CD4-positive, CD25-positive, alpha-beta regulatory T cell (primary cell): ENCODE data around the gene FKBP4. TPM values are rescaled to one million over a fixed set of nuclear protein-coding genes. Genes with fewer than 3 reads are reported as not detected.

Experiments used
- ATAC-seq, 2 donors: fragments of 150-1000 bp; cut with Tn5 transposase; one replicate each; pipeline ENCODE4 v1.10.0; 2021; ENCODE audit warnings: low read depth in 2 of 2, moderate number of reproducible peaks in 2 of 2, moderate library complexity in 1 of 2
- DNase-seq, 3 donors: peaks; one replicate each; pipeline versions ENCODE4 v3.0.0 to v3.0.0-alpha.2; 2012 to 2022; ENCODE audit warnings: mixed read lengths in 1 of 3
- H3K27ac ChIP-seq: one replicate; pipeline ENCODE4 v1.7.0; 2013; ENCODE audit warnings: mild to moderate bottlenecking, low read length; ENCODE audit not compliant: insufficient read depth, poor library complexity, severe bottlenecking
- H3K27me3 ChIP-seq: one replicate; pipeline ENCODE4 v1.7.0; 2013; ENCODE audit warnings: low read length; ENCODE audit not compliant: control insufficient read depth, insufficient read depth
- H3K36me3 ChIP-seq: one replicate; pipeline ENCODE4 v1.7.0; 2013; ENCODE audit warnings: mild to moderate bottlenecking, low read length, moderate library complexity; ENCODE audit not compliant: control insufficient read depth, insufficient read depth
- H3K4me1 ChIP-seq: 2 replicates; pipeline ENCODE4 v1.7.0; 2013; ENCODE audit warnings: mild to moderate bottlenecking, low read length; ENCODE audit not compliant: insufficient read depth, control insufficient read depth, poor library complexity, severe bottlenecking
- H3K4me3 ChIP-seq: one replicate; pipeline ENCODE4 v1.7.0; 2013; ENCODE audit warnings: low read depth, mild to moderate bottlenecking, low read length, moderate library complexity
- H3K9me3 ChIP-seq, 2 experiments: 1 replicate in 1 of 2; 2 replicates in 1 of 2; pipeline ENCODE4 v1.7.0; 2013; ENCODE audit warnings: low read length in 2 of 2, mild to moderate bottlenecking in 1 of 2, moderate library complexity in 1 of 2; ENCODE audit not compliant: control insufficient read depth in 2 of 2
- H3K27ac Mint-ChIP-seq, 3 donors: one replicate each; pipeline ENCODE4 v1.8.0; 2020 to 2022; ENCODE audit warnings: mild to moderate bottlenecking in 3 of 3, mixed read lengths in 3 of 3, moderate library complexity in 2 of 3
- H3K27me3 Mint-ChIP-seq: one replicate; pipeline ENCODE4 v1.8.0; 2022; ENCODE audit warnings: mild to moderate bottlenecking, mixed read lengths
- H3K36me3 Mint-ChIP-seq: one replicate; pipeline ENCODE4 v1.8.0; 2020; ENCODE audit warnings: mixed read lengths
- H3K4me1 Mint-ChIP-seq, 4 donors: one replicate each; pipeline ENCODE4 v1.8.0; 2020 to 2022; ENCODE audit warnings: mixed read lengths in 4 of 4, mild to moderate bottlenecking in 1 of 4
- H3K4me3 Mint-ChIP-seq, 4 donors: one replicate each; pipeline ENCODE4 v1.8.0; 2020 to 2022; ENCODE audit warnings: mild to moderate bottlenecking in 4 of 4, mixed read lengths in 4 of 4, moderate library complexity in 3 of 4
- H3K9me3 Mint-ChIP-seq, 7 donors: one replicate each; pipeline ENCODE4 v1.8.0; 2020 to 2022; ENCODE audit warnings: mixed read lengths in 7 of 7, mild to moderate bottlenecking in 3 of 7, moderate library complexity in 2 of 7
- polyA plus RNA-seq, 4 donors: library from polyadenylated mRNA; unstranded; fragments of 300-500 nt; fragmentation: Illumina TruSeq; gene quantifications; one replicate each; pipeline ENCODE4 v1.2.3, GENCODE V29; 2021
- total RNA-seq: library from RNA; stranded (reverse); gene quantifications from one replicate; pipeline ENCODE4 v1.2.3, GENCODE V29; 2022

FKBP4 gene
- total and polyA plus RNA-seq, 5 donors from 2014 or later = 22.0 to 46.6 (median 29.3) TPM

GRCh38 chr12:2796187-2796666 is 1.5 kb downstream of the FKBP4 start:
- H3K27ac Mint-ChIP-seq = peak overlapping the region; percentile 91 to 93 (median 93)
- H3K36me3 Mint-ChIP-seq = peaks cover 21% of the 10 kb centered on the region
- ATAC-seq = no peak
- H3K4me1 ChIP-seq = peaks cover 25% of the 10 kb centered on the region
- DNase-seq = no peak
- H3K9me3 Mint-ChIP-seq = no peaks in the 10 kb centered on the region
- peak overlapping the region; percentile 30 for H3K27ac ChIP-seq
- peak overlapping the region; percentile 93 to 97 (median 94) for H3K4me3 Mint-ChIP-seq
- H3K27me3 Mint-ChIP-seq = peaks cover 4% of the 10 kb centered on the region
- peak overlapping the region; percentile 86 for H3K4me3 ChIP-seq
- peaks cover 6 to 27% (median 13%) of the 10 kb centered on the region in 4 donors for H3K4me1 Mint-ChIP-seq
- no peaks in the 10 kb centered on the region for H3K9me3 ChIP-seq
- peaks cover 34% of the 10 kb centered on the region for H3K36me3 ChIP-seq
- no peaks in the 10 kb centered on the region for H3K27me3 ChIP-seq

GRCh38 chr12:2797721-2798418 is 3.1 kb downstream of the FKBP4 start:
- H3K27ac Mint-ChIP-seq = peak overlapping the region in 1 of 3 donors; percentile 62
- H3K36me3 ChIP-seq = peaks cover 47% of the 10 kb centered on the region
- peak overlapping the region; percentile 93 to 97 (median 94) for H3K4me3 Mint-ChIP-seq
- H3K9me3 ChIP-seq = no peaks in the 10 kb centered on the region
- no peak overlapping the region for H3K27ac ChIP-seq
- H3K27me3 ChIP-seq = no peaks in the 10 kb centered on the region
- no peak for ATAC-seq
- H3K9me3 Mint-ChIP-seq = no peaks in the 10 kb centered on the region
- DNase-seq = no peak
- peaks cover 31% of the 10 kb centered on the region for H3K36me3 Mint-ChIP-seq
- H3K4me1 ChIP-seq = peaks cover 25% of the 10 kb centered on the region
- no peak overlapping the region for H3K4me3 ChIP-seq
- H3K27me3 Mint-ChIP-seq = no peaks in the 10 kb centered on the region
- peaks cover 6 to 27% (median 13%) of the 10 kb centered on the region in 4 donors for H3K4me1 Mint-ChIP-seq

GRCh38 chr12:2800046-2800570 is 5.3 kb downstream of the FKBP4 start:
- peaks cover 6 to 23% (median 13%) of the 10 kb centered on the region in 4 donors for H3K4me1 Mint-ChIP-seq
- Histone ChIP-seq H3K36me3 (peaks cover 67% of the 10 kb centered on the region), H3K9me3 (no peaks in the 10 kb centered on the region), H3K27me3 (no peaks in the 10 kb centered on the region), H3K4me1 (peaks cover 16% of the 10 kb centered on the region), H3K27ac (no peak overlapping the region), H3K4me3 (no peak overlapping the region)
- peaks cover 43% of the 10 kb centered on the region for H3K36me3 Mint-ChIP-seq
- no peak overlapping the region for H3K4me3 Mint-ChIP-seq
- H3K9me3 Mint-ChIP-seq = no peaks in the 10 kb centered on the region
- DNase-seq (no peak), ATAC-seq (no peak)
- H3K27me3 Mint-ChIP-seq = no peaks in the 10 kb centered on the region
- peak overlapping the region in 1 of 3 donors; percentile 39 for H3K27ac Mint-ChIP-seq

- no peaks in the 10 kb centered on the region for H3K9me3 ChIP-seq
- H3K27ac ChIP-seq = no peak overlapping the region
- Mint-ChIP-seq H3K36me3 (peaks cover 43% of the 10 kb centered on the region), H3K4me1 (peaks cover 5 to 23% (median 13%) of the 10 kb centered on the region in 4 donors), H3K4me3 (no peak overlapping the region), H3K27me3 (no peaks in the 10 kb centered on the region), H3K9me3 (no peaks in the 10 kb centered on the region), H3K27ac (no peak overlapping the region)
- DNase-seq (no peak), ATAC-seq (no peak)
- no peak overlapping the region for H3K4me3 ChIP-seq
- no peaks in the 10 kb centered on the region for H3K27me3 ChIP-seq
- peaks cover 73% of the 10 kb centered on the region for H3K36me3 ChIP-seq
- peaks cover 10% of the 10 kb centered on the region for H3K4me1 ChIP-seq
Observed at GRCh38 chr12:2801044-2801783, 6.4 kb downstream of the FKBP4 start.

- peaks cover 61% of the 10 kb centered on the region for H3K36me3 ChIP-seq
- H3K36me3 Mint-ChIP-seq = peaks cover 41% of the 10 kb centered on the region
- no peak overlapping the region for H3K27ac ChIP-seq
- ATAC-seq (no peak), DNase-seq (no peak)
- H3K4me1 Mint-ChIP-seq = peaks cover 0 to 6% (median 4%) of the 10 kb centered on the region in 4 donors
- H3K9me3 ChIP-seq = no peaks in the 10 kb centered on the region
- H3K4me3 ChIP-seq = no peak overlapping the region
- no peaks in the 10 kb centered on the region for H3K4me1 ChIP-seq
- peak overlapping the region in 2 of 3 donors; percentile 31 to 79 for H3K27ac Mint-ChIP-seq
- H3K9me3 Mint-ChIP-seq = no peaks in the 10 kb centered on the region
- no peaks in the 10 kb centered on the region for H3K27me3 Mint-ChIP-seq
- no peak overlapping the region for H3K4me3 Mint-ChIP-seq
- H3K27me3 ChIP-seq = no peaks in the 10 kb centered on the region
Observed at GRCh38 chr12:2803635-2804392, 9.0 kb downstream of the FKBP4 start.

GRCh38 chr12:2804393-2805142 is 9.8 kb downstream of the FKBP4 start:
- H3K27me3 Mint-ChIP-seq = no peaks in the 10 kb centered on the region

GRCh38 chr12:2805143-2805520 is 10.4 kb downstream of the FKBP4 start:
- Mint-ChIP-seq H3K27me3 (no peaks in the 10 kb centered on the region), H3K36me3 (peaks cover 34% of the 10 kb centered on the region), H3K27ac (peak overlapping the region in 1 of 3 donors; percentile 47), H3K4me3 (no peak overlapping the region), H3K4me1 (peaks cover 0 to 6% (median 2%) of the 10 kb centered on the region in 4 donors), H3K9me3 (no peaks in the 10 kb centered on the region)
- Histone ChIP-seq H3K9me3 (no peaks in the 10 kb centered on the region), H3K4me3 (no peak overlapping the region), H3K27ac (no peak overlapping the region), H3K4me1 (no peaks in the 10 kb centered on the region), H3K27me3 (no peaks in the 10 kb centered on the region), H3K36me3 (peaks cover 50% of the 10 kb centered on the region)
- no peak for DNase-seq
- no peak for ATAC-seq

More at GRCh38 chr12:2804393-2805142, 9.8 kb downstream of the FKBP4 start:
- DNase-seq = no peak
- H3K36me3 ChIP-seq = peaks cover 56% of the 10 kb centered on the region
- no peaks in the 10 kb centered on the region for H3K9me3 ChIP-seq
- no peaks in the 10 kb centered on the region for H3K4me1 ChIP-seq
- no peak for ATAC-seq
- H3K27ac ChIP-seq = no peak overlapping the region
- no peaks in the 10 kb centered on the region for H3K9me3 Mint-ChIP-seq
- H3K27ac Mint-ChIP-seq = peak overlapping the region in 1 of 3 donors; percentile 79
- H3K36me3 Mint-ChIP-seq = peaks cover 39% of the 10 kb centered on the region
- peaks cover 0 to 6% (median 2%) of the 10 kb centered on the region in 4 donors for H3K4me1 Mint-ChIP-seq
- H3K27me3 ChIP-seq = no peaks in the 10 kb centered on the region
- no peak overlapping the region for H3K4me3 Mint-ChIP-seq
- no peak overlapping the region for H3K4me3 ChIP-seq
